Neural cell (in vitro differentiated cells): ENCODE measurements around the gene ITPR3. TPM values are rescaled to one million over a fixed set of nuclear protein-coding genes. Genes with fewer than 3 reads are reported as not detected.

Experiments
- H2AFZ ChIP-seq: fragments of 200-600, 300-800 bp; sonication (generic), shearing (Covaris generic); 2 replicates; pipeline ENCODE4 v1.6.0; 2014; ENCODE audit warnings: low read depth, mild to moderate bottlenecking, antibody characterized with exemption, low read length, moderate library complexity
- H3F3A ChIP-seq: fragments of 200-600 bp; shearing (Covaris generic); 2 replicates; pipeline ENCODE4 v1.6.1; 2016; ENCODE audit warnings: mild to moderate bottlenecking, moderate library complexity, mixed read lengths, antibody characterized with exemption, low read length; ENCODE audit not compliant: insufficient read depth, poor library complexity, severe bottlenecking
- H3K27ac ChIP-seq: fragments of 200-600, 300-800 bp; sonication (generic), shearing (Covaris generic); 2 replicates; pipeline ENCODE4 v1.5.1; 2014; ENCODE audit warnings: mild to moderate bottlenecking, low read length, moderate library complexity
- H3K27me3 ChIP-seq: fragments of 300-800, 200-600 bp; sonication (generic), shearing (Covaris generic); 2 replicates; pipeline ENCODE4 v1.6.0; 2014; ENCODE audit warnings: mild to moderate bottlenecking, low read depth, low read length, moderate library complexity; ENCODE audit not compliant: insufficient read depth
- H3K36me3 ChIP-seq: fragments of 300-800, 200-600 bp; sonication (generic), shearing (Covaris generic); 2 replicates; pipeline ENCODE4 v1.5.1; 2014; ENCODE audit warnings: mild to moderate bottlenecking, antibody characterized with exemption, low read length, moderate library complexity; ENCODE audit not compliant: insufficient read depth
- H3K4me2 ChIP-seq: fragments of 300-800, 200-600 bp; sonication (generic), shearing (Covaris generic); 2 replicates; pipeline ENCODE4 v1.6.0; 2014; ENCODE audit warnings: mild to moderate bottlenecking, low read length
- H3K4me3 ChIP-seq: fragments of 300-800, 200-600 bp; sonication (generic), shearing (Covaris generic); 2 replicates; pipeline ENCODE4 v1.5.1; 2014; ENCODE audit warnings: mild to moderate bottlenecking, low read length, moderate library complexity
- H3K79me2 ChIP-seq: fragments of 200-600 bp; shearing (Covaris generic); replicated peaks from 2 replicates; pipeline ENCODE4 v1.6.0; 2014; ENCODE audit warnings: mild to moderate bottlenecking, low read length, moderate library complexity; ENCODE audit not compliant: insufficient read depth
- H3K9ac ChIP-seq: fragments of 300-800, 200-600 bp; sonication (generic), shearing (Covaris generic); 2 replicates; pipeline ENCODE4 v1.6.1; 2016; ENCODE audit warnings: mild to moderate bottlenecking, low read length, mixed read lengths
- H3K9me2 ChIP-seq: fragments of 200-600 bp; shearing (Covaris generic); 2 replicates; pipeline ENCODE4 v1.6.1; 2016; ENCODE audit warnings: mild to moderate bottlenecking, low read length, mixed read lengths; ENCODE audit not compliant: insufficient read depth
- H3K9me3 ChIP-seq: fragments of 200-600, 300-800 bp; sonication (generic), shearing (Covaris generic); 2 replicates; pipeline ENCODE4 v1.6.1; 2016; ENCODE audit warnings: mild to moderate bottlenecking, mixed run types, low read length, moderate library complexity, mixed read lengths
- H4K20me1 ChIP-seq: fragments of 200-600 bp; shearing (Covaris generic); 2 replicates; pipeline ENCODE4 v1.6.1; 2016; ENCODE audit warnings: mild to moderate bottlenecking, mixed run types; ENCODE audit not compliant: insufficient read depth
- EP300 ChIP-seq: fragments of 450-650 bp; conservative IDR thresholded peaks from 2 replicates; pipeline ENCODE4 v1.6.1; 2014; ENCODE audit warnings: antibody characterized with exemption, mild to moderate bottlenecking, moderate library complexity; ENCODE audit not compliant: poor library complexity, severe bottlenecking
- EZH2 ChIP-seq: fragments of 200-600, 300-800 bp; shearing (Covaris generic), sonication (generic); IDR thresholded peaks from 2 replicates; pipeline ENCODE4 v1.6.1; 2014; ENCODE audit warnings: antibody characterized with exemption, low read length, borderline replicate concordance, mild to moderate bottlenecking; ENCODE audit not compliant: insufficient read depth, poor library complexity, severe bottlenecking
- MXI1 ChIP-seq: fragments of 450-650 bp; conservative IDR thresholded peaks from 2 replicates; pipeline ENCODE4 v1.6.1; 2014; ENCODE audit warnings: antibody characterized with exemption, mild to moderate bottlenecking; ENCODE audit not compliant: poor library complexity, severe bottlenecking
- POLR2AphosphoS5 ChIP-seq: IDR thresholded peaks from 2 replicates; pipeline ENCODE4 v1.6.1; 2012
- RAD21 ChIP-seq: fragments of 450-650 bp; conservative IDR thresholded peaks from 2 replicates; pipeline ENCODE4 v1.6.1; 2014; ENCODE audit warnings: antibody characterized with exemption, mild to moderate bottlenecking, moderate library complexity
- SMC3 ChIP-seq: fragments of 450-650 bp; conservative IDR thresholded peaks from 2 replicates; pipeline ENCODE4 v1.6.1; 2014; ENCODE audit warnings: antibody characterized with exemption, mild to moderate bottlenecking, moderate library complexity; ENCODE audit not compliant: poor library complexity
- TAF1 ChIP-seq: IDR thresholded peaks from 2 replicates; pipeline ENCODE4 v1.6.1; 2012; ENCODE audit warnings: low read depth
- polyA plus RNA-seq: library from polyadenylated mRNA; depleted of rRNA; stranded (reverse); fragments of >200 nt; gene quantifications from 2 replicates; pipeline ENCODE4 v1.2.3, GENCODE V29; 2014
- TF ChIP-seq, protein P1 (sequence below): IDR thresholded peaks from 2 replicates; pipeline ENCODE4 v1.6.1; 2012; ENCODE audit warnings: borderline replicate concordance
- TF ChIP-seq, protein P2 (sequence below): fragments of 450-650 bp; IDR thresholded peaks from 2 replicates; pipeline ENCODE4 v1.5.1; 2014; ENCODE audit warnings: antibody characterized with exemption, mild to moderate bottlenecking, moderate library complexity; ENCODE audit not compliant: poor library complexity, severe bottlenecking

The ITPR3 gene
- polyA plus RNA-seq, 1 donor from 2014 or later, result 0.11 TPM

DNA sequence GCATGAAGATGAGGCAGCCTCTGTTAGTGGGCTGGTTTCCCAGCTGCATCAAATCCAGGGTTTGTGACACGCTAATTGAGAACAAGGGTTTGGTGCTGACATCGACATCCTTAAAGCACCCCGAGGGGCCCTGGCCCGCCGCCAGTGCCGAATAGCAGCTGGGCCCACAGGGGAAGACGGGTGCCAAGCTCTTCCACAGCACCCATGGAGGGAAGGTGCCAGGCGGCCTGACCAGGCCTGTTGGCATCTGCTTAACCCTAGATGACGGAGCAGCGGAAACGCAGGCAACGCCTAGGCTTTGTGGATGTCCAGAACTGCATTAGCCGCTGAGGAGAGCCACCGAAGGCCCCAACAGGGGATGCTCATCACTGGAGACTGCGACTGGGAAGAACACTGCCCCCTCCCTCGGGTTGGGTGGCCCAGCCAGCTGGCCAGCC, 74.3 kb downstream of the ITPR3 start:
- H3F3A ChIP-seq, result no peaks in the 10 kb centered on the region
- H2AFZ ChIP-seq, result no peak overlapping the region
- TF ChIP-seq MXI1, result no peak
- TF ChIP-seq EZH2, result no peak
- TF ChIP-seq, protein P1, sequence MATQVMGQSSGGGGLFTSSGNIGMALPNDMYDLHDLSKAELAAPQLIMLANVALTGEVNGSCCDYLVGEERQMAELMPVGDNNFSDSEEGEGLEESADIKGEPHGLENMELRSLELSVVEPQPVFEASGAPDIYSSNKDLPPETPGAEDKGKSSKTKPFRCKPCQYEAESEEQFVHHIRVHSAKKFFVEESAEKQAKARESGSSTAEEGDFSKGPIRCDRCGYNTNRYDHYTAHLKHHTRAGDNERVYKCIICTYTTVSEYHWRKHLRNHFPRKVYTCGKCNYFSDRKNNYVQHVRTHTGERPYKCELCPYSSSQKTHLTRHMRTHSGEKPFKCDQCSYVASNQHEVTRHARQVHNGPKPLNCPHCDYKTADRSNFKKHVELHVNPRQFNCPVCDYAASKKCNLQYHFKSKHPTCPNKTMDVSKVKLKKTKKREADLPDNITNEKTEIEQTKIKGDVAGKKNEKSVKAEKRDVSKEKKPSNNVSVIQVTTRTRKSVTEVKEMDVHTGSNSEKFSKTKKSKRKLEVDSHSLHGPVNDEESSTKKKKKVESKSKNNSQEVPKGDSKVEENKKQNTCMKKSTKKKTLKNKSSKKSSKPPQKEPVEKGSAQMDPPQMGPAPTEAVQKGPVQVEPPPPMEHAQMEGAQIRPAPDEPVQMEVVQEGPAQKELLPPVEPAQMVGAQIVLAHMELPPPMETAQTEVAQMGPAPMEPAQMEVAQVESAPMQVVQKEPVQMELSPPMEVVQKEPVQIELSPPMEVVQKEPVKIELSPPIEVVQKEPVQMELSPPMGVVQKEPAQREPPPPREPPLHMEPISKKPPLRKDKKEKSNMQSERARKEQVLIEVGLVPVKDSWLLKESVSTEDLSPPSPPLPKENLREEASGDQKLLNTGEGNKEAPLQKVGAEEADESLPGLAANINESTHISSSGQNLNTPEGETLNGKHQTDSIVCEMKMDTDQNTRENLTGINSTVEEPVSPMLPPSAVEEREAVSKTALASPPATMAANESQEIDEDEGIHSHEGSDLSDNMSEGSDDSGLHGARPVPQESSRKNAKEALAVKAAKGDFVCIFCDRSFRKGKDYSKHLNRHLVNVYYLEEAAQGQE, result no peak
- no peak for TF ChIP-seq EP300
- no peak for TF ChIP-seq SMC3
- TF ChIP-seq, protein P2, sequence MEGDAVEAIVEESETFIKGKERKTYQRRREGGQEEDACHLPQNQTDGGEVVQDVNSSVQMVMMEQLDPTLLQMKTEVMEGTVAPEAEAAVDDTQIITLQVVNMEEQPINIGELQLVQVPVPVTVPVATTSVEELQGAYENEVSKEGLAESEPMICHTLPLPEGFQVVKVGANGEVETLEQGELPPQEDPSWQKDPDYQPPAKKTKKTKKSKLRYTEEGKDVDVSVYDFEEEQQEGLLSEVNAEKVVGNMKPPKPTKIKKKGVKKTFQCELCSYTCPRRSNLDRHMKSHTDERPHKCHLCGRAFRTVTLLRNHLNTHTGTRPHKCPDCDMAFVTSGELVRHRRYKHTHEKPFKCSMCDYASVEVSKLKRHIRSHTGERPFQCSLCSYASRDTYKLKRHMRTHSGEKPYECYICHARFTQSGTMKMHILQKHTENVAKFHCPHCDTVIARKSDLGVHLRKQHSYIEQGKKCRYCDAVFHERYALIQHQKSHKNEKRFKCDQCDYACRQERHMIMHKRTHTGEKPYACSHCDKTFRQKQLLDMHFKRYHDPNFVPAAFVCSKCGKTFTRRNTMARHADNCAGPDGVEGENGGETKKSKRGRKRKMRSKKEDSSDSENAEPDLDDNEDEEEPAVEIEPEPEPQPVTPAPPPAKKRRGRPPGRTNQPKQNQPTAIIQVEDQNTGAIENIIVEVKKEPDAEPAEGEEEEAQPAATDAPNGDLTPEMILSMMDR, result no peak
- no peak for TF ChIP-seq POLR2AphosphoS5
- no peak for TF ChIP-seq RAD21
- TF ChIP-seq TAF1, result no peak
- no peak overlapping the region for H3K4me3 ChIP-seq
- H3K9me2 ChIP-seq, result no peaks in the 10 kb centered on the region
- H3K27ac ChIP-seq, result no peak overlapping the region
- no peak overlapping the region for H3K4me2 ChIP-seq
- no peaks in the 10 kb centered on the region for H3K9me3 ChIP-seq
- H3K79me2 ChIP-seq, result no peaks in the 10 kb centered on the region
- no peak overlapping the region for H3K9ac ChIP-seq
- H4K20me1 ChIP-seq, result no peaks in the 10 kb centered on the region
- H3K27me3 ChIP-seq, result no peaks in the 10 kb centered on the region
- H3K36me3 ChIP-seq, result no peaks in the 10 kb centered on the region

DNA sequence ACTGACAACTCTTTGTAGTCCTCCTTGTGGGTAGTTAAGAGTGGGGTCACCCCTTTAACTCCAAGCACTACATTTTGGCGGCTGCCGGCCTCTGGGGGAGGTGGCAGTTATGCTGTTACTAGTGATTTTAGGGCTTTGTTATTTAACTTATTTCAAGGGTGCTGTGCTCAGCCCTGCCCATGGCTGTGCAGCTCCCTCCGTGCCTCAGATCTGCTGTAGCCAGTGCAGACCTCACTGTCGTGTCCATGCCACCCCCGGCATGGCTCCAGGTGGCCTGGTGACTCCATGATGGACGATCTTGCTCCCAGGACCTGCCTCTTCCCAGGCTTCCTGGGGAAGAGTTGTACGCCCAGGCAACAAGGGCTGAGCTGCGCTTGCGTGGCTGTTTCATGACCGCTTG, 75.0 kb downstream of the ITPR3 start:
- no peak overlapping the region for H3K4me3 ChIP-seq
- H3K27me3 ChIP-seq, result no peaks in the 10 kb centered on the region
- no peaks in the 10 kb centered on the region for H3K36me3 ChIP-seq
- no peak overlapping the region for H3K4me2 ChIP-seq
- H3K79me2 ChIP-seq, result no peaks in the 10 kb centered on the region
- TF ChIP-seq, protein P1, result no peak
- TF ChIP-seq, protein P2, result no peak
- TF ChIP-seq EZH2 (no peak), RAD21 (no peak), POLR2AphosphoS5 (no peak), SMC3 (no peak), TAF1 (no peak), EP300 (no peak), MXI1 (no peak)
- no peak overlapping the region for H3K9ac ChIP-seq
- H3F3A ChIP-seq, result no peaks in the 10 kb centered on the region
- H2AFZ ChIP-seq, result no peak overlapping the region
- no peak overlapping the region for H3K27ac ChIP-seq
- no peaks in the 10 kb centered on the region for H4K20me1 ChIP-seq
- H3K9me2 ChIP-seq, result no peaks in the 10 kb centered on the region
- no peaks in the 10 kb centered on the region for H3K9me3 ChIP-seq
